HEK293 (cell line): Measurements from ENCODE around the gene ANKRD65.

Experiments
- CTCF ChIA-PET: fragments of 350-600 bp; formaldehyde crosslinking; extraction: SDS; loops from one replicate; lab custom pipeline; 2021; ENCODE audit warnings: antibody characterized with exemption; lab: Yijun Ruan, JAX
- POLR2A ChIA-PET: fragments of 300-600 bp; formaldehyde crosslinking; extraction: SDS; loops from one replicate; lab custom pipeline; 2020; ENCODE audit warnings: antibody characterized with exemption, inconsistent platforms; lab: Yijun Ruan, JAX
- H3K27ac ChIP-seq: fragments of 200-500 bp; sonication (Bioruptor generic); 2 replicates; pipeline ENCODE4 v1.5.1; 2014; ENCODE audit warnings: low read depth, low read length, control low read depth, inconsistent platforms; ENCODE audit errors: extremely low read depth
- H3K36me3 ChIP-seq, 2 experiments: fragments of 200-500 bp in 1 of 2; sonication (Bioruptor generic) in 1 of 2; 1 replicate in 1 of 2; 2 replicates in 1 of 2; pipeline ENCODE4 v1.5.1; 2014 to 2017; ENCODE audit warnings: inconsistent platforms in 2 of 2, low read length in 2 of 2; ENCODE audit not compliant: control insufficient read depth in 2 of 2, insufficient read depth in 1 of 2
- H3K4me1 ChIP-seq: fragments of 200-500 bp; sonication (Bioruptor generic); 2 replicates; pipeline ENCODE4 v1.5.1; 2014; ENCODE audit warnings: mild to moderate bottlenecking, low read length, inconsistent platforms; ENCODE audit not compliant: control insufficient read depth, insufficient read depth
- H3K4me3 ChIP-seq: 2 replicates; pipeline ENCODE4 v1.5.1; 2011; ENCODE audit warnings: low read depth, mild to moderate bottlenecking, control low read depth, low read length, moderate library complexity
- H3K9me3 ChIP-seq: fragments of 200-500 bp; sonication (Bioruptor generic); 2 replicates; pipeline ENCODE4 v1.5.1; 2014; ENCODE audit warnings: low read depth, low read length, inconsistent platforms; ENCODE audit not compliant: control insufficient read depth, insufficient read depth
- BCL6B ChIP-seq: fragments of 450-650 bp; formaldehyde crosslinking; IDR thresholded peaks from 2 replicates; pipeline ENCODE4 v1.5.1; 2017; ENCODE audit warnings: missing biosample characterization, missing genetic modification characterization
- FEZF1 ChIP-seq: fragments of 450-650 bp; formaldehyde crosslinking; IDR thresholded peaks from 2 replicates; pipeline ENCODE4 v1.5.1; 2016; ENCODE audit warnings: missing biosample characterization, missing genetic modification characterization
- GLIS2 ChIP-seq: fragments of 450-650 bp; formaldehyde crosslinking; IDR thresholded peaks from 2 replicates; pipeline ENCODE4 v1.5.1; 2016; ENCODE audit warnings: missing biosample characterization, missing genetic modification characterization
- PRDM6 ChIP-seq: fragments of 450-650 bp; formaldehyde crosslinking; IDR thresholded peaks from 2 replicates; pipeline ENCODE4 v1.5.1; 2017; ENCODE audit warnings: missing biosample characterization, missing genetic modification characterization
- ZNF112 ChIP-seq: fragments of 450-650 bp; formaldehyde crosslinking; IDR thresholded peaks from 2 replicates; pipeline ENCODE4 v1.5.0; 2017; ENCODE audit warnings: missing biosample characterization, missing genetic modification characterization
- ZNF133 ChIP-seq: fragments of 450-650 bp; formaldehyde crosslinking; IDR thresholded peaks from 2 replicates; pipeline ENCODE4 v1.5.1; 2016; ENCODE audit warnings: missing biosample characterization, missing genetic modification characterization
- ZNF248 ChIP-seq: fragments of 450-650 bp; formaldehyde crosslinking; IDR thresholded peaks from 2 replicates; pipeline ENCODE4 v1.5.1; 2017; ENCODE audit warnings: missing biosample characterization, missing genetic modification characterization
- ZNF280D ChIP-seq: fragments of 450-650 bp; formaldehyde crosslinking; IDR thresholded peaks from 2 replicates; pipeline ENCODE4 v1.5.1; 2016; ENCODE audit warnings: missing biosample characterization, missing genetic modification characterization
- ZNF354C ChIP-seq: fragments of 450-650 bp; formaldehyde crosslinking; IDR thresholded peaks from 2 replicates; pipeline ENCODE4 v1.5.1; 2016; ENCODE audit warnings: missing biosample characterization, missing genetic modification characterization, low read depth, borderline replicate concordance
- ZNF621 ChIP-seq: fragments of 450-650 bp; formaldehyde crosslinking; IDR thresholded peaks from 2 replicates; pipeline ENCODE4 v1.5.1; 2017; ENCODE audit warnings: missing biosample characterization, missing genetic modification characterization
- ZNF623 ChIP-seq: fragments of 450-650 bp; formaldehyde crosslinking; IDR thresholded peaks from 2 replicates; pipeline ENCODE4 v1.5.1; 2016; ENCODE audit warnings: missing biosample characterization, missing genetic modification characterization
- ZNF629 ChIP-seq: fragments of 450-650 bp; formaldehyde crosslinking; IDR thresholded peaks from 2 replicates; pipeline ENCODE4 v1.5.1; 2017; ENCODE audit warnings: missing biosample characterization, missing genetic modification characterization
- ZNF707 ChIP-seq: fragments of 450-650 bp; formaldehyde crosslinking; IDR thresholded peaks from 2 replicates; pipeline ENCODE4 v1.5.1; 2016; ENCODE audit warnings: missing biosample characterization, missing genetic modification characterization
- ZNF785 ChIP-seq: fragments of 450-650 bp; formaldehyde crosslinking; IDR thresholded peaks from 2 replicates; pipeline ENCODE4 v1.5.1; 2016; ENCODE audit warnings: missing biosample characterization, missing genetic modification characterization

ANKRD65 gene

GRCh38 chr1:1397839-1398523 lies 23.1 kb downstream of the ANKRD65 start (continued):
- TF ChIP-seq BCL6B (tag by site-specific recombination) (no peak), ZNF623 (tag by site-specific recombination) (peak; percentile 97)

- no peaks in the 10 kb centered on the region for H3K9me3 ChIP-seq
- no peak overlapping the region for H3K27ac ChIP-seq
- TF ChIP-seq ZNF354C (no peak), ZNF248 (tag by site-specific recombination) (no peak), ZNF112 (tag by site-specific recombination) (no peak), ZNF280D (tag by site-specific recombination) (no peak), ZNF621 (tag by site-specific recombination) (no peak)
- ChIA-PET POLR2A (no interaction called here), CTCF (interaction anchor here (0.6 to 0.7 kb wide), 2 partner anchors 9 to 23 kb away, joined by 3 read pairs; no protein-coding TSS in a partner anchor)
- peaks cover 50 to 85% of the 10 kb centered on the region in 2 experiments for H3K36me3 ChIP-seq
- H3K4me3 ChIP-seq, result no peak overlapping the region
- no peaks in the 10 kb centered on the region for H3K4me1 ChIP-seq
These were observed 25.9 kb downstream of the ANKRD65 start for GRCh38 chr1:1395166-1395565.

GRCh38 chr1:1394116-1394515 lies 27.0 kb downstream of the ANKRD65 start:
- POLR2A ChIA-PET, result interaction anchor here (0.6 kb wide), 1 partner anchor 16 kb away, joined by 5 read pairs; no protein-coding TSS in a partner anchor
- CTCF ChIA-PET, result interaction anchor here (0.6 to 1.8 kb wide), 2 partner anchors 19 to 46 kb away, joined by 3 to 5 read pairs; partner anchors contain the start of gene AURKAIP1
- no peaks in the 10 kb centered on the region for H3K4me1 ChIP-seq
- peaks cover 61 to 93% of the 10 kb centered on the region in 2 experiments for H3K36me3 ChIP-seq
- H3K4me3 ChIP-seq, result no peak overlapping the region
- H3K27ac ChIP-seq, result no peak overlapping the region
- no peaks in the 10 kb centered on the region for H3K9me3 ChIP-seq
- no peak for TF ChIP-seq ZNF707 (tag by site-specific recombination)
- no peak for TF ChIP-seq ZNF629 (tag by site-specific recombination)
- TF ChIP-seq ZNF133 (tag by site-specific recombination), result no peak
- no peak for TF ChIP-seq ZNF785
- TF ChIP-seq FEZF1 (tag by site-specific recombination), result no peak
- TF ChIP-seq PRDM6 (tag by site-specific recombination), result no peak
- TF ChIP-seq GLIS2 (tag by site-specific recombination), result no peak
